Activated CD4-positive, alpha-beta T cell treated with anti-CD3 and anti-CD28 coated beads for 36 hours (primary cell): ENCODE measurements around the gene NKD2. TPM values are rescaled to one million over a fixed set of nuclear protein-coding genes. Genes with fewer than 3 reads are reported as not detected.

ENCODE experiments used
- ATAC-seq: fragments of 200-7000 bp; cut with Tn5 transposase; one replicate; pipeline ENCODE4 v1.10.0; 2021; ENCODE audit warnings: mild to moderate bottlenecking, moderate library complexity
- CTCF ChIA-PET: fragments of 350-600 bp; sonication (Branson Sonifier 250); formaldehyde crosslinking; loops from one replicate; lab custom pipeline; 2021; ENCODE audit warnings: antibody characterized with exemption; lab: Charles Lee
- POLR2A ChIA-PET: fragments of 350-600 bp; sonication (Branson Sonifier 250); formaldehyde crosslinking; loops from one replicate; lab custom pipeline; 2021; ENCODE audit warnings: antibody characterized with exemption, inconsistent platforms; lab: Charles Lee
- DNase-seq: peaks from one replicate; pipeline ENCODE4 v3.0.0-alpha.2; 2020
- H3K27ac Mint-ChIP-seq: one replicate; pipeline ENCODE4 v1.8.0; 2021; ENCODE audit warnings: mixed read lengths
- H3K27me3 Mint-ChIP-seq: one replicate; pipeline ENCODE4 v1.8.0; 2021; ENCODE audit warnings: mixed read lengths
- H3K36me3 Mint-ChIP-seq: one replicate; pipeline ENCODE4 v1.8.0; 2021; ENCODE audit warnings: low read depth, mixed read lengths
- H3K4me1 Mint-ChIP-seq: one replicate; pipeline ENCODE4 v1.8.0; 2021; ENCODE audit warnings: mixed read lengths
- H3K4me3 Mint-ChIP-seq: one replicate; pipeline ENCODE4 v1.8.0; 2021; ENCODE audit warnings: mild to moderate bottlenecking, moderate library complexity, mixed read lengths
- H3K9me3 Mint-ChIP-seq: one replicate; pipeline ENCODE4 v1.8.0; 2021; ENCODE audit warnings: low read depth, mixed read lengths
- intact Hi-C, 2 experiments: fragments of 100-400 bp; cut with DNase I in 1 of 2; cut with micrococcal nuclease in 1 of 2; formaldehyde crosslinking; loops; one replicate each; pipeline versions ENCODE4 v1.14.2 to v1.15.1; 2022 to 2024; cut with DNase I, micrococcal nuclease
- total RNA-seq, 2 experiments: library from RNA; stranded (reverse); gene quantifications; one replicate each; pipeline ENCODE4 v1.2.3, GENCODE V29; 2021

NKD2 gene
- total RNA-seq, 2 experiments from 2014 or later: 0.86 to 1.1 TPM

DNA sequence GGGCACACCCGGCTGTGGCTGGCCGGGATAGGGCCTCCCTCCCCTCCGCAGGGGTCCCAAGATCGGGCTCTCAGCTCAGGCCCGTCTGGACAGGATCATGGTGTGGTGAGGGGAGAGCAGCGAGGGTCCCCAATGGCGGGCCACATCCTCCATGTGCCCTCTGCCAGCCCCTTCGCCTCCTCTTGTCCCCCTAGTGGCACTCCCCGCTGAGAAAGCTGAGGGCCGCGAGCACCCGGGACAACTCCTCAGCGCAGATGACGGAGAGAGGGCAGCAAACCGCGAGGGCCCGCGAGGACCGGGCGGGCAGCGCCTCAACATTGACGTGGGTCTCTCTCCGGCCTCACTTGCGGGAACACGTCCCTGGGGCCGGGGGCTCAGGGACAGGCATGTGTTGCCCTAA lies 24.6 kb downstream of the NKD2 start:
- no peak overlapping the region for H3K4me3 Mint-ChIP-seq
- no peaks in the 10 kb centered on the region for H3K36me3 Mint-ChIP-seq
- no peak for DNase-seq
- intact Hi-C loops: no loop called here
- CTCF ChIA-PET: no interaction called here
- POLR2A ChIA-PET: no interaction called here
- H3K4me1 Mint-ChIP-seq: no peaks in the 10 kb centered on the region
- ATAC-seq: no peak
- no peak overlapping the region for H3K27ac Mint-ChIP-seq
- no peaks in the 10 kb centered on the region for H3K27me3 Mint-ChIP-seq
- H3K9me3 Mint-ChIP-seq: no peaks in the 10 kb centered on the region

DNA sequence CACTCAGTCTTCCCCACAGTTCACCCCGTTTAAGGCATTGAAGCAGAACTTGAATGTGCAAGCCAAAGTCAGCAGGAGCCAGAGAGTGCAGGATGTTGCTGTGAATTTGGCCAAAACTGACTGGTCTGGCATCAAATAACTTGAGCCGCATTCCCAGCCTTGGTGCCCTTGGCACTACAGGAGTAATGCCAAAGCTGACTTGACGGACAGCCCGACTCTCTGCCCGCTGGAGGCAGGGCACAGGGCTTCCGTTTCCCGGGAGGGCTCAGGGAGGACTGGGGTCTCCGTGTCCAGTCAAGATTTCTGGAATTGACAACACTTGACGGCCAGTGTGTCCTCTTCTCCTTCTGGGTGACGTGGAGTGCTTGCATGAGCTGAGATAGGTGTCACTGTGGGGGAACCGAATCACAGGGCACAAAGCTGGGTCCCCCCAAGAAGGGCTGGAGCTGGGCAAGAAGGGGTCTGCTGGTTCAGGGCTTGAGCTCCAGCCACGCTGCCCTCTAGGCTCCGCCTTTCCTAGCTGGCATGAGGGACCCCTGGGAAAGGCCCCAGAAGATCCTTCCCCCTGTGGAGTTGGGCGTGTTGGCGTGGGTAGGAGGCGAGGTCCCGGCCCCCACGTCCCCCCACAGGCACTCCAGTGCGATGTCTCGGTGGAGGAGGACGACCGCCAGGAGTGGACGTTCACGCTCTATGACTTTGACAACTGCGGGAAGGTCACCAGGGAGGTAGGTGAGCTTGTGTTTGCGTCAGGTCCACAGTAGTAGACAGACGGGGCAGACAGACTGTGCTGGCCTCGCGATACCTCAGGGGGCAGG lies 25.2 kb downstream of the NKD2 start:
- no peak overlapping the region for H3K4me3 Mint-ChIP-seq
- no peaks in the 10 kb centered on the region for H3K27me3 Mint-ChIP-seq
- intact Hi-C loops: no loop called here
- H3K9me3 Mint-ChIP-seq: no peaks in the 10 kb centered on the region
- no peaks in the 10 kb centered on the region for H3K4me1 Mint-ChIP-seq
- POLR2A ChIA-PET: no interaction called here
- no peak for ATAC-seq
- H3K27ac Mint-ChIP-seq: no peak overlapping the region
- CTCF ChIA-PET: no interaction called here
- no peak for DNase-seq
- H3K36me3 Mint-ChIP-seq: no peaks in the 10 kb centered on the region

DNA sequence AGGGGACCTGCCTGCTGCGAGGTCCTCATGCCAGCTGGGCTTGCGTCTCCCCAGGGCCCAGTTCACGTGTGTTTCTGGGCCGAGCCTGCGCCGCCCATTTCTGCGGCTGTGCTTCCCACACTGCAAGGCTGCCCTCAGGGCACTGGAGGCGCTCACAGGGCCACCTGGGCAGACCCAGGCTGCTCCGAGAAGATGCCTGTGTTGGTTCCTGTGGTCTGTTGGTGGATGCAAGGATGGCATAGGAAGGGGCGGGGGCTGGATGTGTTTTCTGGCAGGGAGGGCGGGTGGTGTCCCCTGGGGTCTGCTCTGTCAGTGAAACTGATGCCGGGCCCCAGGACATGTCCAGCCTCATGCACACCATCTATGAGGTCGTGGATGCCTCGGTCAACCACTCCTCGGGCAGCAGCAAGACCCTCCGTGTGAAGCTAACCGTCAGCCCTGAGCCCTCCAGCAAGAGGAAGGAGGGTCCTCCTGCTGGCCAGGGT lies 25.9 kb downstream of the NKD2 start:
- Mint-ChIP-seq H3K9me3 (no peaks in the 10 kb centered on the region), H3K36me3 (no peaks in the 10 kb centered on the region), H3K27me3 (no peaks in the 10 kb centered on the region), H3K27ac (no peak overlapping the region), H3K4me3 (no peak overlapping the region), H3K4me1 (no peaks in the 10 kb centered on the region)
- intact Hi-C loops: no loop called here
- CTCF ChIA-PET: no interaction called here
- DNase-seq: no peak
- POLR2A ChIA-PET: no interaction called here
- no peak for ATAC-seq

DNA sequence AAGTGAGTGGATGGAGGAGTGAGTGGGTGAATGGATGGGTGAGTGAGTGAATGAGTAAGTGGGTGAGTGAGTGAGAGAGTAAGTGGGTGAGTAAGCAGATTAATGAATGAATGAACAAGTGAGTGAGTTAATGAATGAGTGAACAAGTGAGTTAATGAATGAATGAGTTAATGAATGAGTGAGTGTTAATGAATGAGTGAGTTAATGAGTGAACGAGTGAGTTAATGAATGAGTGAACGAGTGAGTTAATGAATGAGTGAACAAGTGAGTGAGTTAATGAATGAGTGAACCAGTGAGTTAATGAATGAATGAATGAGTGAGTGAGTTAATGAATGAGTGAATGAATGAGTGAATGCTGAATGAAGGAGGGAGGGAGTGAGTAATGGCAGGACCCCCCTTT lies 26.4 kb downstream of the NKD2 start:
- no peak for DNase-seq
- intact Hi-C loops: no loop called here
- H3K9me3 Mint-ChIP-seq: no peaks in the 10 kb centered on the region
- ATAC-seq: no peak
- no peaks in the 10 kb centered on the region for H3K27me3 Mint-ChIP-seq
- no peak overlapping the region for H3K4me3 Mint-ChIP-seq
- CTCF ChIA-PET: no interaction called here
- no peaks in the 10 kb centered on the region for H3K36me3 Mint-ChIP-seq
- no peaks in the 10 kb centered on the region for H3K4me1 Mint-ChIP-seq
- H3K27ac Mint-ChIP-seq: no peak overlapping the region
- POLR2A ChIA-PET: no interaction called here

DNA sequence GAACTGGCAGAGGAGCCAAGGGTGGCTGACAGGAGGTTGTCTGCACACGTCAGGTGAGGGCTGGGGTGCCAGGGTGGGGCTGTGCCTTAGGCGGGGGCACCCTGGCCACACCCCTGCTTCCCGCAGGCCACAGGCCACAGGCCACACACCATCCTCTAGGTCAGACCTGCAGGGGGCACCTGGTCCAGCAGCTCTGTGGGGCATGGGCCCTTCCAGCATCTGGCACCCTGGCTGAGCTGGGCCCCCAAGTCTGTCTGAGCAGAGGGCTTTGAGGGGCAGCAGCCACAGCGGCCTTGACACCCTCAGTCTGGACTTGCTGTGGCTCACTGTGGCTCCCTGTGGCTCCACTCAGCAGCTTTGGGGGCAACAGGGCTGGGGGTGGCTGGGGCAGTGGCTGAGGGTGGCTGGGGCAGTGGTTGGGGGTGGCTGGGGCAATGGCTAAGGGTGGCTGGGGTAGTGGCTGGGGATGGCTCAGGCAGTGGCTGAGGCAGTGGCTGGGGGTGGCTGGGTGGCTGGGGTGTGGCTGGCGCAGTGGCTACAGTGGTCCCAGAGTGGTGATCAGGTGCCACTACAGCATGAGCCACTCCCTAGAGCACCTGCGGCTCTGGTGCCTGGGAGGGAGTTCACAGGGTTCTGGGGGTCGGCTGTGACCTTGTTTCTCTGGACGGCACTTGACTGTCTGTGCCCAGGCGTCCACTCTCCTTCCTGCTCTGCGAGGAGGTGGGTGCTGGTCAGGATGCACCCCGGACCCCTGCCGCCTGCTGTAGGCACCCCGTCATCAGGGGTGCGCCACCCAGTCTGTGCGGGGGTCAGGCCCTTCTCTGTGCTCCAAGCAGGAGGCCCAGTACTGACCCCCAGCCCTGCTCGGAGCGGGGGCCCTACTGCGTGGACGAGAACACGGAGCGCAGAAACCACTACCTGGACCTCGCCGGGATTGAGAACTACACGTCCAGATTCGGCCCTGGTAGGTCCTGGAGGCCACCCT lies 27.1 kb downstream of the NKD2 start:
- no peak overlapping the region for H3K4me3 Mint-ChIP-seq
- DNase-seq (no peak), ATAC-seq (no peak)

DNA sequence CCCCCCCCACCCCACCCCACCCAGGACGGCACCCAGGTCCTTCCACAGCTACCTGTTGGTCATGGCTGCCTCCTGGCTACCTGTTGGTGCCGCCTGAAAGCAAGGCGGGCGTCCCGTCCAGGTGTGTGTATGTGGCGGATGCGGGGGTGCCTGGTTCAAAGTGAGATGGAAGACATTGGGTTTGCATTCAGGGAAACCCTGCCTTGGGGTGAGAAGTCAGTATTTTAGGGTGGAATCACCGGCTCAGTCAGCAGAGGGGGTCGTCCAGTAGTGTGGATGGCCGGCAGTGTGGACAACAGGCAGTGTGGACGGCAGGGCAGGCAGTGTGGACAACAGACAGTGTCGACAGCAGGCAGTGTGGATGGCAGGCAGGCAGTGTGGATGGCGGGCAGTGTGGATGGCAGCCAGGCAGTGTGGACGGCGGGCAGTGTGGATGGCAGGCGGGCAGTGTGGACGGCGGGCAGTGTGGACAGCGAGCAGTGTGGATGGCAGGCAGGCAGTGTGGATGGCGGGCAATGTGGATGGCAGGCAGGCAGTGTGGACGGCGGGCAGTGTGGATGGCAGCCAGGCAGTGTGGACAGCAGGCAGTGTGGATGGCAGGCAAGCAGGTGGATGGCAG lies 28.0 kb downstream of the NKD2 start:
- Mint-ChIP-seq H3K9me3 (peaks cover 8% of the 10 kb centered on the region), H3K4me1 (peaks cover 4% of the 10 kb centered on the region), H3K27ac (no peak overlapping the region), H3K4me3 (no peak overlapping the region), H3K27me3 (no peaks in the 10 kb centered on the region), H3K36me3 (no peaks in the 10 kb centered on the region)
- DNase-seq (no peak), ATAC-seq (no peak)
- intact Hi-C loops: no loop called here
- CTCF ChIA-PET: no interaction called here
- POLR2A ChIA-PET: no interaction called here

More for the DNA sequence above, 27.1 kb downstream of the NKD2 start:
- Mint-ChIP-seq H3K4me1 (no peaks in the 10 kb centered on the region), H3K9me3 (no peaks in the 10 kb centered on the region), H3K27ac (no peak overlapping the region), H3K36me3 (no peaks in the 10 kb centered on the region), H3K27me3 (no peaks in the 10 kb centered on the region)
- intact Hi-C loops: no loop called here
- ChIA-PET POLR2A (no interaction called here), CTCF (no interaction called here)

DNA sequence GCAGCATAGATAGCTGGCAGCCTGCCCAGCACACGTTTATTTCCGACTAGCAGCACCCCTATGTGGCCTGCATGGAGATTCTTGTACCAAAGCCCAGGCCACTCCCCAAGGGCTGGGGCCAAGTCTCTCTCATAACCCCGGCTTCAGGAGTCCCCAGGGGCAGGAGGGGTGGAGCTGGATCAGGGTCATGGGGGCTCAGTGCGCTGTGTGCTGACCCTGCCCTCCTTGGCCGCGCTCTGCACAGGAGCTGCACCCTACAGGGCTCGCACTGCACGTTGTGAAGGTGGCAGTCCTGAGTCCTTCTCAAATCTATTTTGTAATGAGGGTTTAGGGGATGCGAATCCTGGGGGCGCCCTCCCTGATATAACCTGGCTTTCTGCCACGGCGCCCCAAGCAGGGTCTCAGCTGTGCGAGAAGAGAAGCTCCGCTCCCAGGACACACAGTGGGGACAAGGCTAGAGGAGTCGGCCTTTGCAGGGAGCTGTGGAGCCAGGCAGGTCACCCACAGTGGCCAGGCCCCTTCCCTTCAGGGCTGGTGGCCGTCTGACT lies 28.6 kb downstream of the NKD2 start:
- ChIA-PET CTCF (no interaction called here), POLR2A (no interaction called here)
- intact Hi-C loops: no loop called here
- Mint-ChIP-seq H3K36me3 (no peaks in the 10 kb centered on the region), H3K9me3 (peaks cover 14% of the 10 kb centered on the region), H3K27ac (no peak overlapping the region), H3K27me3 (no peaks in the 10 kb centered on the region), H3K4me1 (peaks cover 4% of the 10 kb centered on the region), H3K4me3 (no peak overlapping the region)
- no peak for ATAC-seq
- no peak for DNase-seq

DNA sequence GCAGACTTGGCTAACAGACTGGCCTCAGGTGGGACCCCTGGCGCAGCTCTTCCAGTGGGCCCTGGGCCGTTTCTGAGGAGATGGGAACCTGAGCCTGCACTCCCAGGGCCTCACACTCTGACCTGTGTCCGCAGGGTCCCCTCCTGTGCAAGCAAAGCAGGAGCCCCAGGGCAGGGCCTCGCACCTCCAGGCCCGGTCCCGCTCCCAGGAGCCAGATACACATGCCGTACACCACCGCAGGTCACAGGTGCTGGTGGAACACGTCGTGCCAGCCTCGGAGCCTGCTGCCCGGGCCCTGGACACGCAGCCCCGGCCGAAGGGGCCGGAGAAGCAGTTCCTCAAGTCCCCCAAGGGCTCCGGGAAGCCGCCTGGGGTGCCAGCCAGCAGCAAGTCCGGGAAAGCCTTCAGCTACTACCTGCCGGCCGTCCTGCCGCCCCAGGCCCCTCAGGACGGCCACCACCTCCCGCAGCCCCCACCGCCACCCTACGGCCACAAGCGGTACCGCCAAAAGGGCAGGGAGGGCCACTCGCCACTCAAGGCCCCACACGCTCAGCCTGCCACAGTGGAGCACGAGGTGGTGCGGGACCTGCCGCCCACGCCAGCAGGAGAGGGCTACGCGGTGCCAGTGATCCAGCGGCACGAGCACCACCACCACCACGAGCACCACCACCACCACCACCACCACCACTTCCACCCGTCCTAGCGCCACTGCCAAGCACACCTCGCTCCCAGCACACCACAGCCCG lies 29.2 kb downstream of the NKD2 start:
- DNase-seq: no peak
- intact Hi-C loops: no loop called here
- Mint-ChIP-seq H3K27ac (no peak overlapping the region), H3K9me3 (peaks cover 20% of the 10 kb centered on the region), H3K4me1 (peaks cover 4% of the 10 kb centered on the region), H3K4me3 (no peak overlapping the region), H3K36me3 (no peaks in the 10 kb centered on the region), H3K27me3 (no peaks in the 10 kb centered on the region)
- POLR2A ChIA-PET: no interaction called here
- CTCF ChIA-PET: no interaction called here
- no peak for ATAC-seq

DNA sequence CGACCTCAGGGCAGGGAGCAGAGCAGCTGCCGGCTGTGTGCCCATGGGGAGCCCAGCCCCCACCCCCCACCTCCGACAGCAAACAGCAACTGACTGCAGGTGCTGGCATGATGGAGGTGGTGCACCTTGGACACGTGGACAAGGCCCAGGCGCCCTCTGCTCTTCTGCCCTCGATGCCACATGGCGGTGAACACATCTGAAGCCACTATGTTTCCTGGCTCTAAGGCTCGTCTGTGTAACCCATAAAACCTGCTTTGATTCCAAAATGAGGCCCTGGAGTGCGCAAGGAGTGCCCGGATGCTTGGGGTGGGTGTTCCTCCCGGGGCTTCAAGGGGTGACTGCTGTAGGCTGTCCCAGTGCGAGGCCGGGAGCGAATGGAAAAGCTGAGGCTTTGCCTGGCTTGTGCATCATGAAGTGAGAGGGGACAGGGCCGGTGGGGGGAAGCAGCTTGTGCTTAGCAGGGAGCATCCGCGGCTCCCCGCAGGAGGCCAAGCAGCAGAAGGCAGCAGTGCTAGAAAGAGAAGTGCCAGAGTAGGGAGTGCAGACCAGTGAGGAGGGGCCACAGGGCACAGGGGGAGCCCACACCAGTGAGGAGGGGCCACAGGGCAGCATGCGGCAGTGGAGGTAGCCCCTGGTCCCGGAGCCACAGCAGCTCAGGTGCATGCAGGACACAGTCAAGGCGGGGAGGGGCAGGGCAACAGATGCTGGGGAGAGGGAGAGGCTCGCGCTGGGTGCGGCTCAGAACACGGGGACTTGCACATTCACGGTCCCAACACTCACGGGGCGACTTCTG lies 30.0 kb downstream of the NKD2 start:
- no peak for DNase-seq
- intact Hi-C loops: no loop called here
- ChIA-PET CTCF (no interaction called here), POLR2A (no interaction called here)
- Mint-ChIP-seq H3K36me3 (no peaks in the 10 kb centered on the region), H3K4me3 (no peak overlapping the region), H3K27me3 (no peaks in the 10 kb centered on the region), H3K9me3 (peaks cover 28% of the 10 kb centered on the region), H3K4me1 (peaks cover 4% of the 10 kb centered on the region), H3K27ac (no peak overlapping the region)
- ATAC-seq: no peak

DNA sequence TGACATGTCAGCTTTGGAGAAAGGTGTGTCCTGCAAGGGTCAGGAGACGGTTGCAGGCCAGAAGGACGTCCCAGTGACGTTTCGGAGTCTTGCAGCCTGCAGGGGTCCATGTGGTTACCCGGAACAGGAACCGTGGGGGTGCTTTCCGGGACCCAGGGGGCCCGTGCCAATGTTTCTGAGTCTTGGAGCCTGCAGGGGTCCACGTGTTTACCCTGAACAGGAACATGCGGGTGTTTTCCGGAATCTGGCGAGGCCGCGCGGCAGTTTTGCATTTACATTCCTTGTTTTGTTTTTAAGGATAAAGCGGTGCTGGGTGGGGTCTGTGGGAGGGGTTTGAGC lies 30.6 kb downstream of the NKD2 start:
- DNase-seq (no peak), ATAC-seq (no peak)
- CTCF ChIA-PET: no interaction called here

More for the DNA sequence above, 30.6 kb downstream of the NKD2 start:
- Mint-ChIP-seq H3K4me3 (no peak overlapping the region), H3K4me1 (peaks cover 4% of the 10 kb centered on the region), H3K27ac (no peak overlapping the region), H3K9me3 (peaks cover 34% of the 10 kb centered on the region), H3K27me3 (no peaks in the 10 kb centered on the region), H3K36me3 (no peaks in the 10 kb centered on the region)
- intact Hi-C loops: no loop called here
- POLR2A ChIA-PET: interaction anchor here (0.6 kb wide), 1 partner anchor 11 kb away, joined by 3 read pairs; no protein-coding TSS in a partner anchor
